Aorta (tissue), 5 donors: ENCODE data around the gene ARL5A. TPM values are rescaled to one million over a fixed set of nuclear protein-coding genes. Genes with fewer than 3 reads are reported as not detected.

Source experiments
- ATAC-seq: fragments of 200-7000 bp; cut with Tn5 transposase; one replicate; pipeline ENCODE4 v1.9.1; 2022; ENCODE audit warnings: moderate library complexity; ENCODE audit not compliant: low FRiP score
- DNase-seq, 2 donors: peaks; one replicate each; pipeline ENCODE4 v3.0.0-alpha.2; 2020
- H3K27ac ChIP-seq, 2 donors: one replicate each; pipeline ENCODE4 v1.5.1; 2013; ENCODE audit warnings: low read length in 2 of 2, mild to moderate bottlenecking in 2 of 2, moderate library complexity in 2 of 2, control low read depth in 1 of 2, inconsistent platforms in 1 of 2, low read depth in 1 of 2
- H3K27me3 ChIP-seq, 2 donors: one replicate each; pipeline ENCODE4 v1.6.1; 2013; ENCODE audit warnings: control low read depth in 1 of 2, low read length in 1 of 2, mild to moderate bottlenecking in 1 of 2, moderate library complexity in 1 of 2; ENCODE audit not compliant: insufficient read depth in 2 of 2, control insufficient read depth in 1 of 2
- H3K36me3 ChIP-seq, 2 donors: one replicate each; pipeline ENCODE4 v1.6.1; 2013; ENCODE audit warnings: control low read depth in 1 of 2, low read length in 1 of 2, mild to moderate bottlenecking in 1 of 2; ENCODE audit not compliant: insufficient read depth in 2 of 2, control insufficient read depth in 1 of 2
- H3K4me1 ChIP-seq, 2 donors: one replicate each; pipeline ENCODE4 v1.6.1; 2013; ENCODE audit warnings: low read length in 2 of 2, control low read depth in 1 of 2, mild to moderate bottlenecking in 1 of 2, moderate library complexity in 1 of 2; ENCODE audit not compliant: insufficient read depth in 2 of 2, control insufficient read depth in 1 of 2
- H3K4me3 ChIP-seq, 2 donors: one replicate each; pipeline ENCODE4 v1.5.1; 2013; ENCODE audit warnings: low read length in 2 of 2, control low read depth in 1 of 2, mild to moderate bottlenecking in 1 of 2
- H3K9me3 ChIP-seq: one replicate; pipeline ENCODE4 v1.6.1; 2013; ENCODE audit warnings: mild to moderate bottlenecking, low read length; ENCODE audit not compliant: control insufficient read depth
- WGBS, 2 donors: extraction: QIAGEN DNeasy Blood & Tissue Kit; methylation state at CpG; one replicate each; pipeline ENCODE4 v1.1.7; 2013; 5-methylcytosine and 5-hydroxymethylcytosine counted together
- intact Hi-C, 2 donors: fragments of 100-400 bp; cut with DNase I; formaldehyde crosslinking; loops; one replicate each; pipeline versions ENCODE4 v1.14.2 to v1.15.0; 2022
- polyA plus RNA-seq, 2 donors: library from polyadenylated mRNA; stranded (reverse); fragments of 200-250 nt; gene quantifications; one replicate each; pipeline ENCODE4 v1.2.3, GENCODE V29; 2013
- total RNA-seq, 2 donors: library from RNA; stranded (reverse); fragmentation: NEBNext Ultra II Directional; extraction: Animal tissue kit (Norgen Biotek cat#: 25700); gene quantifications; one replicate each; pipeline ENCODE4 v1.2.1, GENCODE V29; 2021
- donor health status: healthy with polysubstance abuse.
- donor health status: Bipolar disorder and iron deficiency.
- donor health status: DM: no; HTN: no; CAD: no.
- donor health status: DM: no; HTN: no; CAD: no.
- donor health status: DM: yes; HTN: yes; CAD: no.

ARL5A gene
- total and polyA plus RNA-seq, 4 donors, result 19.1 to 95.9 (median 77.8) TPM

DNA sequence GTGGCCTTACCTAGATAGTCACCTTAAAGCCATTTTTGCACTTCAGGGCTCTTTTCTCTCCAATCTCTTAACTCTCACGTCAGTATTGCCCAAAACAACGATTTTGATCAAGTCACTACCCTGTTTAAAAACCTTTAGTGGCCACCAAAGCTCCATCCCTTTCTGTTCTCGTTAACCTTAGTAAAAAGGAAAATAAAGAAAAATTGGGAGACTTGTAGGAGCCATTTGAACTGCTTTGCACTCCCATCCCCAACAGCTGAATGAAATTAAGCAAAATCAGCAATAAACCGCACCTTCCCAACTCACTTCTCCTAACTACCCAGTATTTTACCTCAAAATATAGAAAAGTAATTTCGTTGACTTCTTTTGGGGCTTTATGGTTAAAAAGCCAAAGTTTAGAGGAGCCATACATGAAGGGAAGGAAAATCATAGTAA is 686 bp upstream of the ARL5A start:
- DNase-seq, result no peak

DNA sequence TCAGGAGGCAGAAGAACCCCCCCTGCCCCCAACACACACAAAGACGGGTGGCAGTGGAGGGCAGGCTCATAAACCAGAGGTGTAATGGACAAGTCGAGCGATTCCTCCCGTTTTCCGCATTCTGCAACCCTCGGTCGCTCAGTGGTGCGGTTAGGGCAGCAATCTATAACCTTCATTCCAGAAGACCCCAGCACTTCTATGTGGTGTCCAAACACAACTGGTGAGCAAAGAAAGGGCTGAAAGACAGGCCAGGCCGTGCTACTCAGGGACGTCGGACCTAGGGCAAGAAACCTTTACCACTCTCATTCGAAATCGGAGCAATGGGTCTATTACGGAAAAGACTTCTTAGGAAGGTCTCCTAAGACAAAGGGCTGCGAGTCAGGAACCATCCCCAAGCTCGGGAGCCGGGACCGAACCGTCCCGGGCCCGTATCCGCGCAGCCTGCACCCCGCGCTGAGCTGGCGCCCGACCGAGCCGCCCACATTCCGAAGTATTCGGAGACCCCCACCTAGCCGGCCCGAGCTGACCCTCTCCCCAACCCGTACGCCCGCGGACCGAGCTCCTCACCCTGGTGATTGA is 568 bp downstream of the ARL5A start:
- 0 to 1% methylated on average over 38 of the region's 38 CpGs for WGBS, 2 donors
- H3K36me3 ChIP-seq, result no peaks in the 10 kb centered on the region
- ATAC-seq, result no peak
- no peaks in the 10 kb centered on the region for H3K27me3 ChIP-seq
- H3K9me3 ChIP-seq, result no peaks in the 10 kb centered on the region
- H3K27ac ChIP-seq, result peak overlapping the region; percentile 41 to 72
- DNase-seq, result no peak
- intact Hi-C loops, result loop anchor here (5.0 to 10.0 kb wide), 4 partner anchors 45 to 175 kb away; no protein-coding TSS in a partner anchor
- H3K4me3 ChIP-seq, result peak overlapping the region; percentile 85 to 87
- H3K4me1 ChIP-seq, result peaks cover 0 to 5% of the 10 kb centered on the region in 2 donors

More for the DNA sequence above, 686 bp upstream of the ARL5A start:
- no peak for ATAC-seq
- Histone ChIP-seq H3K27me3 (no peaks in the 10 kb centered on the region), H3K4me1 (peaks cover 0 to 2% of the 10 kb centered on the region in 2 donors), H3K27ac (peak overlapping the region in 1 of 2 donors; percentile 79), H3K9me3 (no peaks in the 10 kb centered on the region), H3K36me3 (no peaks in the 10 kb centered on the region), H3K4me3 (peak overlapping the region; percentile 13 to 27)
- WGBS, 2 donors, result 77 to 81% methylated on average over 5 of the region's 5 CpGs
- intact Hi-C loops, result loop anchor here (5.0 to 10.0 kb wide), 4 partner anchors 43 to 173 kb away; no protein-coding TSS in a partner anchor

DNA sequence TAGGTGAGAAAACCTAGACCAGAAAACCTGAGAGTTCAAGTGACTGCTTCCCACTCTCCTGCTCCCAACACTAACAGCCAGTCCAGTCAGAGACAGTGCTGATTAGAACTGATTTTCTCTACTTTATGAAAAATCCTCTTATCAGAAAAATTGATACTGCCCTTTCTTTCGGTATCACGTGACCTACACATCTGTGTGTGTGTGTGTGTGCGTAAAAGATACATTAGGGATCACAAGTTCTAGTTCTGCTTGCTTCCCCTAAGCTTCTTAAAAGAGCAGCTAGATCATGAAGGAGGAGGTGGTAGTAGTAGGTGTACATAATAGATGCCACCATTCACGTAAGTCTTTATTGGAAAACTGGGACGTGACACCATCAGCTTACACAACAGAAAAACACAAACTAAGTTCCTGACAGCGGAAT is 1.5 kb downstream of the ARL5A start:
- no peak for ATAC-seq

DNA sequence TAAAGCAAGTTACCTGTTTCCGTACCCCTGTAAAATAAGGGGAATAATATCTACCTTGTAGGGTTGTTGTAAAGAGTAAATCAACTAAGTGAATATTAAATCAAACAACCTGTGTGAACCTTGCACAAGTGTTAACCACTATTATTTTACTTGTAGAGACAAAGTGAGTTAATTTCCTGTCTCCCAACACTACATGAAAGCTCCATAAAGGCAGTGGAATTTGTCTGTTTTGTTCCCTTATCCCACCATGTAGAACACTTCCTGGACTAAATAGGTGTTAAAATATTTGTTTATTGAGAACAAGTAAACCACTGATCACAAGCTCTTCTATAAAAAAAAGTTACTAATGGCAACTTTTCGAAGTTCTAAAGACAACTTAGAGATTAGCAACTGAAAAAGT is 3.3 kb downstream of the ARL5A start:
- Histone ChIP-seq H3K36me3 (no peaks in the 10 kb centered on the region), H3K4me3 (no peak overlapping the region), H3K27me3 (no peaks in the 10 kb centered on the region), H3K27ac (peak overlapping the region in 1 of 2 donors; percentile 33), H3K4me1 (peaks cover 0 to 7% of the 10 kb centered on the region in 2 donors), H3K9me3 (no peaks in the 10 kb centered on the region)
- no peak for DNase-seq
- intact Hi-C loops, result loop anchor here (5.0 to 10.0 kb wide), 5 partner anchors 47 to 177 kb away; no protein-coding TSS in a partner anchor
- WGBS, 2 donors, result 52 to 53% methylated on average over 2 of the region's 2 CpGs
- ATAC-seq, result no peak

More for the DNA sequence above, 1.5 kb downstream of the ARL5A start:
- Histone ChIP-seq H3K36me3 (no peaks in the 10 kb centered on the region), H3K9me3 (no peaks in the 10 kb centered on the region), H3K4me3 (peak overlapping the region; percentile 85 to 87), H3K4me1 (peaks cover 0 to 5% of the 10 kb centered on the region in 2 donors), H3K27ac (peak overlapping the region; percentile 51 to 63), H3K27me3 (no peaks in the 10 kb centered on the region)
- DNase-seq, result no peak
- WGBS, 2 donors, result 10 to 12% methylated on average over 6 of the region's 6 CpGs
- intact Hi-C loops, result loop anchor here (5.0 to 10.0 kb wide), 4 partner anchors 46 to 176 kb away; no protein-coding TSS in a partner anchor

DNA sequence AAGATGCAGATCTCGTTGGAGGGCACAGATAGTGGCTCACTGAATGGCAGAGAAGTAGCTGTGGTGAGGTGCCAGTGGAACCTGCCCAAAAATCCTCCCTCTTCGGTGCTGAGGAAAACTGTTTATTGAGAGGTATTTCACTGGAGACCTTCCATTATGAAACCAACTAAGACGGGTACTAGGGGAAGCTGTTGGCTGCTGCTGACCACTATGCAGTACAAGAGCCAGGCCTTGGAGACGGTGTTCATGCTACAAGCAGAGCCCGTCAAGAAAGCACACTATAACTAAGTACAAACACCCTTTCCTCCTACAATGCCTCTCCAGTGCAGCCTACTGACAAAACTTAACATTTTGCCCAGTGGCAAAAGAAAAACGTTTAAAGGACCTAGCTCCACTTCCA is 4.6 kb downstream of the ARL5A start:
- H3K36me3 ChIP-seq, result no peaks in the 10 kb centered on the region
- intact Hi-C loops, result loop anchor here in 1 of 2 donors (5.0 to 10.0 kb wide), 2 partner anchors 121 to 174 kb away; no protein-coding TSS in a partner anchor
- no peak for ATAC-seq
- H3K27me3 ChIP-seq, result no peaks in the 10 kb centered on the region
- peaks cover 0 to 7% of the 10 kb centered on the region in 2 donors for H3K4me1 ChIP-seq
- H3K27ac ChIP-seq, result peak overlapping the region; percentile 69 to 80
- no peak overlapping the region for H3K4me3 ChIP-seq
- 8% methylated on average over 6 of the region's 6 CpGs for WGBS, 2 donors
- no peak for DNase-seq
- H3K9me3 ChIP-seq, result no peaks in the 10 kb centered on the region

DNA sequence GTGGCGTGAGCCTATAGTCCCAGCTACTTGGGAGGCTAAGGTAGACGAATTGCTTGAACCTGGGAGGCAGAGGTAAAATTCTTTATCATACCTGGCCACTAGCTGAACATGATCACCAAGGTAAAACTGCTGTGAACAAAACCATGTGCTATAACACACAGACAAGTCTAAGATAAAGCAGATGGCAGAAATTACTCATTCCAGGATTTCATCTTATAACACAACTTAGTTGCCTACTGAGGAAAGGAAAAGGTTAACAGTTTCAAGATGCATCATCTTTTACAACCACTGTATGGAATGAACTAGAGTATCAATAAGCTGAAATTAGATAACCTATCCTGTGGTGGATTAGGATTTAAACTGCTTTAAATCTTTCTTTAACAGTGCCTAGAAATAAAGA is 8.3 kb downstream of the ARL5A start:
- ATAC-seq, result no peak
- intact Hi-C loops, result loop anchor here (5.0 to 10.0 kb wide), 3 partner anchors 125 to 205 kb away; no protein-coding TSS in a partner anchor
- DNase-seq, result no peak
- no peaks in the 10 kb centered on the region for H3K9me3 ChIP-seq
- H3K4me3 ChIP-seq, result no peak overlapping the region
- no peaks in the 10 kb centered on the region for H3K36me3 ChIP-seq
- H3K4me1 ChIP-seq, result peaks cover 4 to 5% of the 10 kb centered on the region in 2 donors
- H3K27ac ChIP-seq, result no peak overlapping the region
- 96 to 97% methylated on average over 2 of the region's 2 CpGs for WGBS, 2 donors
- no peaks in the 10 kb centered on the region for H3K27me3 ChIP-seq

DNA sequence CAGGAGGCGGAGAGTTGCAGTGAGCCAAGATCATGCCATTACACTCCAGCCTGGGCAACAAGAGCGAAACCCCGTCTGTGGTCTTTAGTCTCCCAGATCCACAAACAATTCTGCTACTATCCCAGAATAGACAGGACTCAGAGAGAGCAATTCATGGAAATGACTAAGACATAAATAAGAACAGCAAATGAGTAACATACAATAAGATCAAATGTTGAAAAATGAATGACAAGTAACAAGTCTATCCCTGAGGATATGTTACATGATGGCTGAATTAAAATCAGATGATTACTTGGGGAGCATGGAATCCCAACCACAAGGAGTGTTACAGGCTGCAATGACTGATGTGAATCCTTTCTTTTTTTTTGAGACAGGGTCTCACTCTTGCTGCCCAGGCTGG is 10.3 kb downstream of the ARL5A start:
- peaks cover 0 to 3% of the 10 kb centered on the region in 2 donors for H3K36me3 ChIP-seq
- no peak overlapping the region for H3K4me3 ChIP-seq
- ATAC-seq, result no peak
- WGBS, 2 donors, result 95 to 96% methylated on average over 3 of the region's 3 CpGs
- H3K9me3 ChIP-seq, result no peaks in the 10 kb centered on the region
- intact Hi-C loops, result loop anchor here in 1 of 2 donors (10.0 kb wide), 1 partner anchor 203 kb away; no protein-coding TSS in a partner anchor
- H3K4me1 ChIP-seq, result peaks cover 2 to 4% of the 10 kb centered on the region in 2 donors
- H3K27ac ChIP-seq, result no peak overlapping the region
- no peaks in the 10 kb centered on the region for H3K27me3 ChIP-seq
- DNase-seq, result no peak

DNA sequence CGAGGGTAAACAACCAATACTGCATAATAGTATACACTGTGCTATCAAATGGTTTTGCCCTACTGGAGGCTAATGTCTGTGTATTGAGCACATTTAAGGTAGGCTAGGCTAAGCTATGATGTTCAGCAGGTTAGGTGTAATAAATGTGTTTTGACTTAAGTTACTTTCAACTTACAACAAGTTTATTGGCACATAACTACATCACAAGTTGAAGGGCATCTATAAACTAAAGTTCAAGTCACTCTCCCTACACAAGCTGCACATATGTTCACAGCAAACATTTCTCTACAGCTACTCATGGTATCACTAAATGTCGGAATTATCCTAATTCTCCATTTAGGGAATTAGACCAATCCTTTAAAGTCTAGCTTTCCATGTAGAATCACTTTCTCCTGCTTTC is 11.4 kb downstream of the ARL5A start:
- no peak for ATAC-seq
- intact Hi-C loops, result loop anchor here in 1 of 2 donors (10.0 kb wide), 1 partner anchor 202 kb away; no protein-coding TSS in a partner anchor
- WGBS, 2 donors, result 95 to 96% methylated on average over 2 of the region's 2 CpGs

More for the DNA sequence above, 11.4 kb downstream of the ARL5A start:
- Histone ChIP-seq H3K9me3 (no peaks in the 10 kb centered on the region), H3K4me3 (no peak overlapping the region), H3K27me3 (no peaks in the 10 kb centered on the region), H3K27ac (no peak overlapping the region), H3K4me1 (peaks cover 2 to 4% of the 10 kb centered on the region in 2 donors), H3K36me3 (peaks cover 0 to 5% of the 10 kb centered on the region in 2 donors)
- DNase-seq, result no peak
